Stimulated activated CD4-positive, alpha-beta T cell treated with anti-CD3 and anti-CD28 coated beads, Interleukin-1b, Interleukin-23, amount 100 ng/mL, for 1 hour (primary cell): Measurements from ENCODE around the gene FRMD4A.
A peak's percentile ranks its signal among the peaks of the same experiment; 100 is the strongest.

Experiments used
- DNase-seq, 2 donors: peaks; one replicate each; pipeline ENCODE4 v3.0.0-alpha.2; 2020; ENCODE audit warnings: low read depth in 2 of 2

Gene FRMD4A

GRCh38 chr10:14017467-14017866, 313.3 kb downstream of the FRMD4A start:
- DNase-seq: no peak

- DNase-seq: no peak
Observed at GRCh38 chr10:14016931-14017333, 313.8 kb downstream of the FRMD4A start.

GRCh38 chr10:14016011-14016536, 314.6 kb downstream of the FRMD4A start:
- no peak for DNase-seq

- no peak for DNase-seq
Observed at GRCh38 chr10:14014423-14014822, 316.3 kb downstream of the FRMD4A start.

DNA sequence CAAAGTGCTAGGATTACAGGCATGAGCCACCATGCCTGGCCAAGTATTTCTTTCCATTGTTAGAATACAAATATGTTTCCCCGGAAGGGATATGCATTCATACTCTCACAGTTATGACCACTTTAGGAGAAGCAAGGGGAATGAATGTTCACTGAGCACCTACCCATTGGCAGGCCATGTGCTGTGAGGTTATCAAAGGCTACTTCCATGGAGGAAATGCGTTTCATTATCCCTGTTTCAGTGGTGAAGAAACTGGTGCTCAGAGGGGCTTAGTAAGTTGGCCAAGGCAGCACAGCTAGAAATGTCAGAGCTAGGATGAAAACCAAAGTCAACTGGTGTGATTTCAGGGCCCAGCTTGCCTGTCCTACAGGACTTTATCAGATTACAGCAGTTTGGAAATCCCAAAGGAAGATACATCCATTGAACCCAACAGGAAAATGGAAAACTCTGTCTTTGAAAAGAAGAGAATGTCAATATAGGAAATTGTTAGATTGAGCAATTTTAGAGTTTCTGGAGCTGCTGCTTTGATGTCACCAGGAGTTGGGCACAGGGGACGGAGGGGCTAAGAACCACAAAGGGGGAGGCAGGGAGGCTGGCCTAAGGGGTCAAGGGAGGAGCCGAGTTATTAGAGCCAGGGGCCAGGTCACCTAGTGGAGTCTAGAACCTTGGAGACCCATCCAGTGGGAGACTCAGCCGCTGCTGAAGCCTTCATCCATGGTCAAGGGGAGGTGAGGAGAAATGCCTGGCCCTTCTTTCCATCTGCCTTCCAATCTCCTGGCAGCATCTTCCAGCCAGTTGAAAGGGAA, 319.8 kb downstream of the FRMD4A start:
- DNase-seq: no peak

DNA sequence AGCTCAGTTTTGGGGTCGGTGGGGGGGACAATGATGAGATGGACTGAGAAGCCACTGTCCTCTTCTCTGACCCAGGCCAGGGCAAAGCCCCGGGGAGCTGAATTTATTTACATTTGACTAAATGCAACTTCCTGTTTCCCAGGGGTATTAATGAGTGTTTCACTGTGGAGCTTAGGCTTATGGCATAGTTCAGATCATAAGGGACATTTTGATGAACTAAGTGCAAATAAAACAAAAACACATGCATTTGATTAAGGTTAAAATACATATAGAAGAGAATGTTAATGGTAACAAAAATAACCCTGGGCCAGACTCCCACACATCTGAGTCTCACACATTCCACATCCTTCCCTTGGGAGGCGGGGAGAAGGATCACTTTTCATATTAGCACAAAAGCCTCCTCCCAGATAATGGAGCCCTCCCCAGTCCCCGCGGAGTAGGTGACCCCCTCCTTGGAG, 320.6 kb downstream of the FRMD4A start:
- DNase-seq: no peak

GRCh38 chr10:14009371-14010100, 321.2 kb downstream of the FRMD4A start:
- peak; percentile 52 to 55 for DNase-seq

GRCh38 chr10:14008740-14009080, 322.0 kb downstream of the FRMD4A start:
- DNase-seq: no peak

DNA sequence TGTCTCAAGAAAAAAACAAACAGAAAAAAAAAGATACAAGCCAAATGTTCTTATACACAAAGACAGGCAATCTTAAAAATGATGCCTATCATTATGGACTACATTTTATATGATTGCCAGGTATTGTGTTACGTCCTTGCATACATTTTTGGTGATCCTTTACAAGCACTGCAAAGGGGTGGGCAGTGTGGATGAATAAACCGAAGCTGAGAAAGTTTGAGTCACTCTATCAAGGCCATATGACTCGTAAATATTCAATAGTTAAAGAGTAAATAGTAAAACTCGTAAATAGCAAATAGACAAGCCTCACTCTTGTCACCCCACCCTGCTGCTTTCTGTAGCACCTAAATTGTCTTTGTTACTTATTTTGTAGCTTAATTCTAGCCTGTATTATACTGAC, 326.2 kb downstream of the FRMD4A start:
- DNase-seq: no peak

- DNase-seq: no peak
Observed at GRCh38 chr10:14003517-14004184, 327.1 kb downstream of the FRMD4A start.

- no peak for DNase-seq
Observed at GRCh38 chr10:14001298-14002040, 329.3 kb downstream of the FRMD4A start.

GRCh38 chr10:13998163-13998835, 332.4 kb downstream of the FRMD4A start:
- no peak for DNase-seq

DNA sequence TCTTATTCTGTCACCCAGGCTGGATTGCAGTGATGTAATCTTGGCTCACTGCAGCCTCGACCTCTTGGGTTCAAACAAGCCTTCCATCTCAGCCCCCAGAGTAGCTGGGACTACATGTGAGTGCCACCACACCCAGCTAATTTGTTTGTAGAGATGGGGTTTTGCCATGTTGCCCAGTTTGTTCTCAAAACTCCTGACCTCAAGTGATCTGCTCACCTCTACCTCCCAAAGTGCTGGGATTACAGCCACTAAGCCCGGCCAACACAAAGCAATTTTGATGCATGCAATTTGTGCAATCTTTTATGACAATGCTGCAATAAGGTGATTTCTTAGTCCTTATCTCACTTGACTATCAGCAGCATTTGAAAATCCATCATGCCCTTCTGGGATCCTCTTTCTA, 333.1 kb downstream of the FRMD4A start:
- no peak for DNase-seq

DNA sequence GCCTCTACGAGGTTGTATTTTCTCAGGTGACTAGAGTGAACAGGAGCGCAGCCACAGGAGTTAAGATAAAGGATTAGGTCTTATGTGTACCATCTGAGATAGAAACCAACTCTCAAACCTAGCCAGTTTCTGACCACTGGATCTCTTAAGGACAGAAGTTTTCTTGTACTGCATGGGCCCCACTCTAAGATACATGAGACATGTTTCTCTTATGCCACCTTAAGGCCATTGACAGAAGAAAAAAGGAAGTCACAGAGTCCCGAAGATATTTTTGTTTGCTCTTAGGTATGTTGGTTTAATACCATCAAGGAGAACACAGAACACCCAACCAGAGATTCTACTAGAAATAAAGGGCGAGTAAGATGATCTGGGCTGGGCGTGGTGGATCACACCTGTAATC, 335.8 kb downstream of the FRMD4A start:
- DNase-seq: no peak

DNA sequence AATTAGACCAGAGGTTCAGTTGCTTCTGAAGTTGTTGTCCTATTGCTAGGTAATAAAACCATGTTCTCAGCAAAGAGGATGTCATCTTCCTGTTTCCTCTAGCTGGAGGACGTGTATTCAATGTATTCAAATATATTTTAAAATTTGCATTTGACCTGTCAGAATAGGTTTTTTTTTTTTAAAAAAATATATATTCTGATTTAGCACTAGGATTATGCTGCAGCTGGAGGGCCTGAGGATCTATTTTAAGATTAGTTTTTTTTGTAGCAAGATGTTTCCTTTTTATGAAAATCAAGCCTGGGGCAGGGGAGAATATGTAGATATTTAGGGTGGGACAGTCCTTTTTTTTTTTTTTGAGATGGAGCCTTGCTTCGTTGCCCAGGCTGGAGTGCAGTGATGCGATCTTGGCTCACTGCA, 337.0 kb downstream of the FRMD4A start:
- DNase-seq: no peak

DNA sequence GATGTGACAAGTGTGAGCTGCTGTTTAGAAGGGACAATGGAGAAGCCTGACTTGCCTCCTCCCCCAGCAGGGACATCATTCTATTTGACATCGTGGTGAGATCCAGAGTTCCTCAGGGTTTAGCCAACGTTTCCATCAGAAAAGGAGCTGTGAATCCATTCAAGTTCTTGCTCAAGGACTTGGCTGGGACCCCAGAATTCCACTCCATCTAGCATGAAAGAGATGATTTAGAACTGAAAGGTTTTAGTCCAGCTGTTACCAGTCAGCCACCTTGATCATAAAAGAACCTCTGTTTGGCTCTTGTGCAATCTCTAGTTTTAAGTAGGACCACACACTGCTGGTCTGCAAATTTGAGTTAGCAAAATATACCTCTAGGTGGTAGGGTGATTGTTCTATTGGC, 337.6 kb downstream of the FRMD4A start:
- no peak for DNase-seq

GRCh38 chr10:13991353-13991752, 339.4 kb downstream of the FRMD4A start:
- no peak for DNase-seq

DNA sequence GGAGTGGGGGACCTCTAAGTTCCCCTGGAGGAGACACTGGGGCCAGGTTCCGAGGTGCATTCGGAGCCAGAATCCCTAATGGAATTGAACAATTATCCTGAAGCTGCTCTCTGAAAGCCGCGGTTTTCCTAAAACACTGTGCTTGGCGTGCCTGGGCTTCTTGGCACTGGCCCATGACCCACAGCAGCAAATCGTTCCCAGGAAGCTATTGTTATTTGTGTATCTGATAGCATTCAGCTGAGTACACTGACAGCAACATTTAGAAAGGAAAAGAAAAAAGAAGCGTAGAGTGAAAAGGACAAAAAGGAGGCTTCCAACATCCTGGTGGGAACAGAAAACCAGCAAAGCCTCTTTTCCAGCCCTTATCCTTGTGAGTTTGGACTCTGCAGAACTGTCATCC, 339.8 kb downstream of the FRMD4A start:
- no peak for DNase-seq

DNA sequence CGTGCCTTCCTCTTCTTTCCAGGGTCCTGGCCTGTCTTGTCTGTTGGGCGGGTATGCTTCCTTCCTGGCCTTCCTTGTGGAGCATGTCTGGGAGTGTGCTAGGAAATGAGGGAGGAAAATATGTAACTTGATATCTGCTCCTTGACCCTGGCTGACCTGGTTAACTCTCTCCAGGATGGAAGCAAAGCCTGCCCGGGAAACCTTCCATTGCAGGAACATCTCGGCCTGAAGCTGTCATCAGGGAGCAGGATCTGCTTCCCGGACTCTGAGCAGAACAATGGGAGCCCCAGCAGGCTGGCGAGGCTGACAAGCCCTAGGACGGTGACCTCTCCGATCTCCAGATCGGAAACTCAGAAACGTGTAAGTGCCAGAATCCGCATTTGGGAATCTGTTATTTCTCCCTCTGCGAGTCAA, 340.3 kb downstream of the FRMD4A start:
- DNase-seq: no peak

DNA sequence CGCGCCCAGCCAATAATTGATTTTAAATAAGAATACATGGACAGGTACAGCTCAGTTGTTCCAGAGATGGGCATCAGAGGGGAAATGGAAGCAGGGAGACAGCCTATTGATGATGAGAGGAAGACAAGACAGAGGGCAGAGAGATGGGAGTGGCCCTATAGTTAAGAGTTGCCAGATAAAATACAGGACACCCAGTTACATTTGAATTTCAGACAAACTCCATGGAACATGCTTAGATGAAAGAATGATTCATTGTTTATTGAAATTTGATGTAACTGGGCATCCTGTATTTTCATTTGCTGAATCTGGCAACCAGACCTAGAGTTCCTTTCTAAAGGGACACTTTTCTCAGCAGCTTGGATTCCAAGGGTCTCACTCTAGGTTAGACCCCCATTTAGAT, 341.1 kb downstream of the FRMD4A start:
- no peak for DNase-seq

GRCh38 chr10:13987446-13987845, 343.3 kb downstream of the FRMD4A start:
- no peak for DNase-seq
